C4-2B (cell line): ENCODE measurements around the gene TIMP1.

Source experiments
- CTCF ChIP-seq: fragments of 450-650 bp; conservative IDR thresholded peaks from 2 replicates; pipeline ENCODE4 v1.5.1; 2017; ENCODE audit warnings: mild to moderate bottlenecking
- ZFX ChIP-seq: fragments of 450-650 bp; IDR thresholded peaks from 2 replicates; pipeline ENCODE4 v1.6.1; 2017

- peak; percentile 35 for TF ChIP-seq CTCF
- TF ChIP-seq ZFX, result no peak
Observed at GRCh38 chrX:47562615-47563243, 19.5 kb upstream of the TIMP1 start.
